ENCODE results near the gene EHBP1. TPM values are rescaled to one million over a fixed set of nuclear protein-coding genes. Genes with fewer than 3 reads are reported as not detected.

EHBP1 gene
- total RNA-seq, 1 donor from 2014 or later, result 52.7 TPM

DNA sequence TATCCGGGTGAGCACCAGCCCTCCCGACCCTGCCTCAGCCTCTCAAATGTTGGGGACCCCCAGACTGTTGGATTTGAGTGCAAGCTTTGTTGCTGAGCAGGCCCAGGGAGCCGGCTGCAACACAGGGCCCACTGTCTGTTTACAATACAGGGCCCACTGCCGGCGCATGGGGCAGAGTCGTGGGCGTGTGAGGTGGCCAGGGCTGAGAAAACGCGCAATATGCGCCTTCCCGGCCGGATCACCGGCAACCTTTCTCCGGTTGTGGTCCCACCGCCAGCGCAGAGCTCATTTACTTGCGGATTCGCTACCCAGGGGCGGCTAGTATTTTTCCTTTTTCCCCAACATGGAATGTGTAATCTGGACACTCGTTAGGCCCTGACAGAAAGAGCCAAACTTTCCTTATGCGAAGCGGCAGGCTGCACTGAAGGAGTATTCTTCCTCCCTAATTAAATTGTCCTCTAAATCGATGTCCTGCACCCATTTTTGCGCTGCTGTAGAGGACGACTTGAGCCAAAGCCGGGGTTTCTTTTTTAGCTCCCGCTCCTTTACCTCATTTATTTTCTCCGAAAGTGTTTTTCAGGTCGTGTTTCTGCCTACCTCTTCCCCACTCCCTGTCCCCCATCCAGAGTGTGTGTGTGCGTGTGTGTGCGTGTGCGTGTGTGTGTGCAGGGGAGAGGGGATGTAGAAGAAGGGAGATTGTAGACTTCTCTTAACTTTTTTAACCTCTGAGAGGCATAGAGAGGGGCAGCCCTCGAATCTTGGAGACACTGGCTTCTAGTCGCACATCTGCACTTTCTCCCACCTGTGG lies 347.8 kb downstream of the EHBP1 start:
- H3K36me3 ChIP-seq (ENCODE audit: control insufficient read depth in 3 of 3, insufficient read depth in 3 of 3, low read length in 3 of 3), result no peaks in the 10 kb centered on the region
- no peak overlapping the region for H3K4me3 ChIP-seq (ENCODE audit: low read length in 3 of 3)
- peaks cover 88 to 92% (median 90%) of the 10 kb centered on the region in 3 donors for H3K27me3 ChIP-seq (ENCODE audit: control insufficient read depth in 3 of 3, insufficient read depth in 3 of 3, low read length in 3 of 3)
- H3K27ac ChIP-seq (ENCODE audit: low read depth, low read length), result no peak overlapping the region
- H3K9me3 ChIP-seq (ENCODE audit: control insufficient read depth in 3 of 3, low read length in 3 of 3), result no peaks in the 10 kb centered on the region
- H3K4me1 ChIP-seq (ENCODE audit: control insufficient read depth in 3 of 3, insufficient read depth in 3 of 3, low read length in 3 of 3), result peaks cover 28 to 55% (median 53%) of the 10 kb centered on the region in 3 donors
- no peak overlapping the region for H3K9ac ChIP-seq (ENCODE audit: low read depth in 1 of 3, low read length in 3 of 3)

DNA sequence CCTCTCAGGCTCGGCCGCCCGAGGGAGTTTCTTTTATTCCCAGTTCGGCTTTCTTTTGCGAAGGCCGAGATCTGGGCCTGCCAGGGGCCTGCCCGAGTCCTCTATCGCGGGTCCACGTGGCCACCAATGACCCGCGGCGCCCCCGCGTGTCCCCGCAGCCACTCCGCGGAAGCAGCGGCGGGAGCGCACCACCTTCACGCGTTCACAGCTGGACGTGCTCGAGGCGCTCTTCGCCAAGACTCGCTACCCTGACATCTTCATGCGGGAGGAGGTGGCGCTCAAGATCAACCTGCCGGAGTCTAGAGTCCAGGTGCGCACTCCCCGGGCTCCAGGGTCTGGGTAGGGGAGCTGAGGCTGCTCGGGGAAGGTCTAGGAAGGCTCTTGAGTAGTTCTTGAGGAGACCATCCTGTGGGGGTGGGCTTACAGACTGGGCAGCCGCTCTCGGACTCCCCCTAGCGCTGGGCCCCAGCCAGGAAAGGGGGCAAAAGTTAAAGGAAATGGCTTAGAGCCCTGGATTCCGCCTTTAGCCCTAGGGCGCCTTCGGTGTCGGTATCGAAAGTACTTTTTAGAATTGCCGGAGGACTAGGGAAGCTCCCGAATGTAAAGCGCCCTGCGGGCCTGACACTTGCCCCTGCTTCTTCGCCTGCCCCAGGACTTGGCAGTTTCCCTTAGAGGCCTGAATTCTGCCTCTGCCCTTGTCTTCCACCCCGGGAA lies 348.5 kb downstream of the EHBP1 start:
- Histone ChIP-seq H3K9ac (ENCODE audit: low read depth in 1 of 3, low read length in 3 of 3) (no peak overlapping the region), H3K4me1 (ENCODE audit: control insufficient read depth in 3 of 3, insufficient read depth in 3 of 3, low read length in 3 of 3) (peaks cover 36 to 58% (median 57%) of the 10 kb centered on the region in 3 donors)

GRCh38 chr2:63054841-63055225 lies 349.3 kb downstream of the EHBP1 start:
- Histone ChIP-seq H3K4me1 (ENCODE audit: control insufficient read depth in 3 of 3, insufficient read depth in 3 of 3, low read length in 3 of 3) (peaks cover 32 to 55% (median 55%) of the 10 kb centered on the region in 3 donors), H3K36me3 (ENCODE audit: control insufficient read depth in 3 of 3, insufficient read depth in 3 of 3, low read length in 3 of 3) (no peaks in the 10 kb centered on the region), H3K27me3 (ENCODE audit: control insufficient read depth in 3 of 3, insufficient read depth in 3 of 3, low read length in 3 of 3) (peaks cover 88 to 90% (median 89%) of the 10 kb centered on the region in 3 donors), H3K4me3 (ENCODE audit: low read length in 3 of 3) (peak overlapping the region in 1 of 3 donors; percentile 4), H3K27ac (ENCODE audit: low read depth, low read length) (no peak overlapping the region), H3K9ac (ENCODE audit: low read depth in 1 of 3, low read length in 3 of 3) (no peak overlapping the region), H3K9me3 (ENCODE audit: control insufficient read depth in 3 of 3, low read length in 3 of 3) (no peaks in the 10 kb centered on the region)

More for the DNA sequence above, 348.5 kb downstream of the EHBP1 start:
- peak overlapping the region; percentile 20 to 54 (median 35) for H3K4me3 ChIP-seq (ENCODE audit: low read length in 3 of 3)
- H3K27ac ChIP-seq (ENCODE audit: low read depth, low read length), result no peak overlapping the region
- no peaks in the 10 kb centered on the region for H3K36me3 ChIP-seq (ENCODE audit: control insufficient read depth in 3 of 3, insufficient read depth in 3 of 3, low read length in 3 of 3)
- H3K27me3 ChIP-seq (ENCODE audit: control insufficient read depth in 3 of 3, insufficient read depth in 3 of 3, low read length in 3 of 3), result peaks cover 89 to 92% (median 90%) of the 10 kb centered on the region in 3 donors
- H3K9me3 ChIP-seq (ENCODE audit: control insufficient read depth in 3 of 3, low read length in 3 of 3), result no peaks in the 10 kb centered on the region

- H3K4me1 ChIP-seq (ENCODE audit: control insufficient read depth in 3 of 3, insufficient read depth in 3 of 3, low read length in 3 of 3), result peaks cover 28 to 53% (median 50%) of the 10 kb centered on the region in 3 donors
- no peak overlapping the region for H3K27ac ChIP-seq (ENCODE audit: low read depth, low read length)
- H3K9ac ChIP-seq (ENCODE audit: low read depth in 1 of 3, low read length in 3 of 3), result no peak overlapping the region
- H3K4me3 ChIP-seq (ENCODE audit: low read length in 3 of 3), result peak overlapping the region; percentile 4 to 52 (median 41)
- H3K27me3 ChIP-seq (ENCODE audit: control insufficient read depth in 3 of 3, insufficient read depth in 3 of 3, low read length in 3 of 3), result peaks cover 92 to 94% (median 92%) of the 10 kb centered on the region in 3 donors
- no peaks in the 10 kb centered on the region for H3K36me3 ChIP-seq (ENCODE audit: control insufficient read depth in 3 of 3, insufficient read depth in 3 of 3, low read length in 3 of 3)
- no peaks in the 10 kb centered on the region for H3K9me3 ChIP-seq (ENCODE audit: control insufficient read depth in 3 of 3, low read length in 3 of 3)
Measured at GRCh38 chr2:63055226-63056106, 350.0 kb downstream of the EHBP1 start.

DNA sequence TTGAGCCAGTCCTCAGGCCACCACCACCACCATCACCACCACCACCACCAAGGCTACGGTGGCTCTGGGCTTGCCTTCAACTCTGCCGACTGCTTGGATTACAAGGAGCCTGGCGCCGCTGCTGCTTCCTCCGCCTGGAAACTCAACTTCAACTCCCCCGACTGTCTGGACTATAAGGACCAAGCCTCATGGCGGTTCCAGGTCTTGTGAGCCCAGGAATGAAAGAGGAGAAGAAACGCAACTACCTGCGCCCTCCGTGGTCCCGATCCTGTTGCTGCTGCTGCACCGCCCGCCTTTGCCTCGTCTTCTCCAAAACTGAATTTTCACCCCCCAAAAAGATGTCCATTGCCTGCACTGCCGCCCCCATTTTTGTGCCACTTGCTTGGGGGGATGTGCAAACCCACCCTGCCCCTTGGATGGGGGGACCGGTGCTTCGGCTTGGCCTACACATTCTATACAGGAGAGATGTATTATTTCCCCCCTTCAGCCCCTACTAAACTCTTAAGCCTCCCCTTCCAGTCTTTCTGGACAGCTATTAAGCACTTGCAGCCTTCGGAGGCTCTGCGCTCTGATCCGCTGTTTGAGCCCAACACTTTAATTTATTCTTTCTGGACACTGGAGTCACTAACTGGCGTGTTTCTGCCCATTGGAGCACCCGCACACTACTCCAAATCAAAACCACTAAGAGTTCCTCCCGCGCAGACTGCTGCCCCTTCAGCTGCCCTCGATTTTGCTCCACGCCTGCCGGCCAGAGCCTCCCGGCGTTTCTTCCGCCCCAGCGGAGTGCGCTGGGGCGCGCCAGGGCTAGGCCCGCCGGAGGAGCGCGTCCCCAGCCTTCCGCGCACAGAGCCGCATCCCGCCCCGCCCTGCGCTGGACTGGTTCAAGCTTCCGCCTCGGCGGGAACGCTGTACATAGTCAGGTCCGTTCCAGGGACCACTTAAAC lies 350.9 kb downstream of the EHBP1 start:
- H3K4me3 ChIP-seq (ENCODE audit: low read length in 3 of 3), result peak overlapping the region; percentile 14 to 52 (median 41)
- no peaks in the 10 kb centered on the region for H3K36me3 ChIP-seq (ENCODE audit: control insufficient read depth in 3 of 3, insufficient read depth in 3 of 3, low read length in 3 of 3)
- H3K9ac ChIP-seq (ENCODE audit: low read depth in 1 of 3, low read length in 3 of 3), result no peak overlapping the region
- H3K27ac ChIP-seq (ENCODE audit: low read depth, low read length), result no peak overlapping the region
- H3K27me3 ChIP-seq (ENCODE audit: control insufficient read depth in 3 of 3, insufficient read depth in 3 of 3, low read length in 3 of 3), result peaks cover 91 to 94% (median 93%) of the 10 kb centered on the region in 3 donors
- no peaks in the 10 kb centered on the region for H3K9me3 ChIP-seq (ENCODE audit: control insufficient read depth in 3 of 3, low read length in 3 of 3)
- peaks cover 28 to 47% (median 43%) of the 10 kb centered on the region in 3 donors for H3K4me1 ChIP-seq (ENCODE audit: control insufficient read depth in 3 of 3, insufficient read depth in 3 of 3, low read length in 3 of 3)

DNA sequence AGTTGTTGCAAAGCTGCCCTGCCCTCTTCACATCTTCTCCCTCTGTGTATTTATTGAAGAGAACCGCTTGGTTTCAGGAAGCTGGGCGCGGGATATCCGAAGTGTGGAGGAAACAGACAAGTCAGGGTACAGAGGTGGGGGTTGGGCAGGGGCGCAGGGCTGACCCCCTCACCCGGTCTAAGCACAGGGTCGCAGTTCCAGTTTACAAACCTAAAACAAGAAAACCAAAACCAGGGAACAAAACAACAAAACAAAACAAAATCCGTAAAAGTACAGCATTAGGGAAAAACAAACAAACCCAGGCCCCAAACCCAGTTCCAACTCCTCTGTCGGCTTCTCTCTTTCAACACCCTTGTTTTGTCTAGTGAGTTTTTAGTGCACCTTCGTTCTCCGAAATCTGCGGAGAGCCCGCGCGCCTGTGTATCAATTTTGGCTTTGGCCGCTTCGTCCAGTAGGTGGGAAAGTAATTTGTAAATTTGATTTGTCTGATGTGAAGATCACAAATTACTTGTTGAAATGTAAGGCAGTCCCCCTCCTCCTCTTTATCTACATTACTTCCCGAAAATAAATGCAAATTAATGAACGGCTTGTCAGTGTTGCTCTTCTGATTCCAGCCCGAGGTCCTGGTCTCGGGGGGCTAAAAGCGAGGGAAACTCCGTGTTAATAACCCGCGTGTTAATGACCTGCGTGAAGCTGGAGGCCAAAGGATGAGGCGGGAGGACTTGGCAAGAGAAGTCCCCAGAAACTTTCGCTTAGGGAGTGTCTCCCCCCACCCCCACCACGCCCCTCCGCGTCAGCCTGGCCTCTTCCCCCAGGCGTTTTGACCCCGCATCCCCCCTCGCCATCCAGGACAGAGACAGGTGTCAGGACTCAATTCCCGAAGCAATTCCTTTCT lies 352.0 kb downstream of the EHBP1 start:
- H3K4me3 ChIP-seq (ENCODE audit: low read length in 3 of 3), result no peak overlapping the region
- no peak overlapping the region for H3K27ac ChIP-seq (ENCODE audit: low read depth, low read length)
- H3K27me3 ChIP-seq (ENCODE audit: control insufficient read depth in 3 of 3, insufficient read depth in 3 of 3, low read length in 3 of 3), result peaks cover 87 to 89% (median 88%) of the 10 kb centered on the region in 3 donors
- no peaks in the 10 kb centered on the region for H3K36me3 ChIP-seq (ENCODE audit: control insufficient read depth in 3 of 3, insufficient read depth in 3 of 3, low read length in 3 of 3)
- H3K9me3 ChIP-seq (ENCODE audit: control insufficient read depth in 3 of 3, low read length in 3 of 3), result no peaks in the 10 kb centered on the region
- peaks cover 28 to 47% (median 43%) of the 10 kb centered on the region in 3 donors for H3K4me1 ChIP-seq (ENCODE audit: control insufficient read depth in 3 of 3, insufficient read depth in 3 of 3, low read length in 3 of 3)
- H3K9ac ChIP-seq (ENCODE audit: low read depth in 1 of 3, low read length in 3 of 3), result no peak overlapping the region

- H3K36me3 ChIP-seq (ENCODE audit: control insufficient read depth in 3 of 3, insufficient read depth in 3 of 3, low read length in 3 of 3), result no peaks in the 10 kb centered on the region
- peaks cover 80 to 86% (median 86%) of the 10 kb centered on the region in 3 donors for H3K27me3 ChIP-seq (ENCODE audit: control insufficient read depth in 3 of 3, insufficient read depth in 3 of 3, low read length in 3 of 3)
- H3K9me3 ChIP-seq (ENCODE audit: control insufficient read depth in 3 of 3, low read length in 3 of 3), result no peaks in the 10 kb centered on the region
- peaks cover 28 to 47% (median 43%) of the 10 kb centered on the region in 3 donors for H3K4me1 ChIP-seq (ENCODE audit: control insufficient read depth in 3 of 3, insufficient read depth in 3 of 3, low read length in 3 of 3)
- H3K4me3 ChIP-seq (ENCODE audit: low read length in 3 of 3), result peak overlapping the region; percentile 6 to 40 (median 30)
- no peak overlapping the region for H3K27ac ChIP-seq (ENCODE audit: low read depth, low read length)
- peak overlapping the region in 2 of 3 donors; percentile 2 to 16 for H3K9ac ChIP-seq (ENCODE audit: low read depth in 1 of 3, low read length in 3 of 3)
Measured at GRCh38 chr2:63058144-63058920, 352.8 kb downstream of the EHBP1 start.
